Colon (tissue), 2 donors: ENCODE measurements around the gene STARD9.
"Not testable (repeated sequence)": the region's sequence is repeated elsewhere in the genome, so short reads cannot be mapped to it uniquely, and the experiment has no call there.

Source experiments
- FAIRE-seq: peaks from 2 replicates; lab custom pipeline; 2012; peaks lifted over from hg19 to GRCh38; lab: Jason Lieb, UNC
- donor health status: control.
- donor health status: control.

STARD9 gene

DNA sequence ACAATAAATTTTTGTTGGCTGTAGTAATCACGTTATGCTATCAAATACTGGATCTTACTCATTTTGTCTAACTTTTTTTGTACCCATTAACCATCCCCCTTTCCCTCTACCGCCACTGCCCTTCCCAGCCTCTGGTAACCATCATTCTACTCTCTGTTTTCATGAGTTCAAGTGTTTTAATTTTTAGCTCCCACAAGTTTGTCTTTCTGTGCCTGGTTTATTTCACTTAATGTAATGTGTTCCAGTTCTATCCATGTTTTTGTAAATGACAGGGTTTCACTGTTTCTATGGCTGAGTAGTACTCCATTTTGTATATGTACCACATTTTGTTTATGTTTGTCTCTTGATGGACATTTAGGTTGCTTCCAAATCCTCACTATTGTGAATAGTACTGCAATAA, 52.1 kb downstream of the STARD9 start:
- FAIRE-seq = no peak

DNA sequence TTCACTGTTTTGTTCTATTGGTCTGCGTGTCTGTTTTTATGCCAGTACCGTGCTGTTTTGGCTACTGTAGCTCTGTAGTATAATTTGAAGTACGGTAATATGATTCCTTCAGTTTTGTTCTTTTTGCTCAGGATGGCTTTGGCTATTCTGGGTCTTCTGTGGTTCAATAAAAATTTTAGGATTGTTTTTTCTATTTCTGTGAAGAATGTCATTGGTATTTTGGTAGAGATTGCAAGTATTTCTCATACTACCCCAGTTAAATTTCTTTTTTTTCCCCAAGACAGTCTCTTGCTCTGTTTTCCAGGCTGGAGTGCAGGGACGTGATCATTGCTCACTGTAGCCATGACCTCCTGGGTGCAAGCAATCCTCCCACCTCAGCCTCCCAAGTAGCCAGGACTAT, 53.4 kb downstream of the STARD9 start:
- no peak for FAIRE-seq

DNA sequence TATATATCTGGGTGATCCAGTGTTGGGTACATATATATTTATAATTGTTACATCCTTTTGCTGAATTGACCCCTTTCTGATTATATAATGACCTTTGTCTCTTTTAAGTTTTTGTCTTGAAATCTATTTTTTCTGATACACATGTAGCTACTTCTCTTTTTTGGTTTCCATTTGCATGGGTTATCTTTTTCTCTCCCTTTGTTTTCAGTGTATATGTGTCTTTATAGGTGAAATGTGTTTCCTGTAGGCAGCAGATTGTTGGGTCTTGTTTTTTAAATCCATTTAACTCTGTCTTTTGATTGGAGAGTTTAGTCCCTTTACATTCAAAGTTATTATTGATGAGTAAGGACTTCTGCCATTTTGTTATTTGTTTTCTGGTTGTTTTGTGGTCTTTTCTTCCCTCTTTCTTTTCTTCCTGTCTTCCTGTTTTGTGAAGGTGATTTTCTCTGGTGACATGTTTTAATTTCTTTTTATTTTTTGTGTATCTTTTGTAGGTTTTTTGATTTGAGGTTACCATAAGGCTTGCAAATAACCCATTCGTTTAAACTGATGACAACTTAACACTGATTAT, 56.8 kb downstream of the STARD9 start:
- FAIRE-seq = no peak

DNA sequence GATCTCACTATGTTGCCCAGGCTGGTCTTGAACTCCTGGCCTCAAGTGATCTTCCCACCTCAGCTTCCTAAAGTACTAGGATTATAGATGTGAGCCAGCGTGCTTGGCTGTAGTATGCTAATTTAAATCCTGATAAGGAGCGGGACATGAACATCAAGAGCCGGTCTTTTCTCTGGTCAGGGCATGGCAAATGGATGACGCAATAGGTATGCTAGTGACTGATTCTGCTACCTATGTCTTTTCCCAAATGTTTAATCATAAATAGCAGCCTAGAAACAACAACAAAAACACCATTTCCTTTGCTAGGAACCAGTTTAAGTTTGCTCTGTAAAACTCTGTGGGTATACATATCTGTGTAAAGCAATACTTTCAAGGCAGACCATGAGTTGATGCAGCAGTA, 64.7 kb downstream of the STARD9 start:
- FAIRE-seq = no peak

DNA sequence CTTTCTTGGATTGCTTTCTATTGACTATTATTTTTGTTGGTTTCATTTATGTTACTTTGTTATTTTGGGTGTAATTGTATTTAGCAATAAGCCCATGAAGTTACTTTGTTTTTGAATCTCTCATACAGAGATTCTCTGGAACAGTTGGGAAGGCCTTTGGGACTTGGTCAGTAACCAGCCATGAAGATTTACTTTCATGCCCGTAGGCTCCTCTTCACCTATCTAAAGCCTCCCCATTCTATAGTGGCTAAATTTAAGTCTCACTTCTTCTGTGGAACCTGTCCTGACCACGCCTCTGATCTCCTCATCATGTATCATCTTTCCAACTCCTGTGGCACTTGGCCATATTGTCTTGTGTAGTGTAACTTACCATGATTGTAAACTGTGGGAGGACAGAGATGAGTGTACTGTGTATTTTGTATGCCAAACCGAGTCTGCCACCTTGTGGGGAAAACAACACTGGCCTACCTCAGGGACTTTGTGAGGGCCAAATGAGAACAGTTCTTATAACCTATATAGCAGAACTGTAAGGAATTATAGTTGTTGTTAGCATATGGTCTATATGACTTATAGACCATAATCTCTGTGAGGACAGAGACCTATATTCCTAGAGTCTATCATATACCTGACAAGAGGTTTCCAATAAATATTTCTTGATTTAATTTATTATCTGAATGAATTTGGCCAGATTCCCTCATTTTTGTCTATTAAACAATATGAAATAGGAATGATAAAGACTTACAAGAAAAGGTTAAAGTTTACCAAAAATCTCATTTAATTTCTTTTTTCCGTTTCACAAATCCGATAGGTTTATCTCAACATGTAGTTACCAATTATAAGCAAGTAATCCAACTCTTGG, 75.0 kb downstream of the STARD9 start:
- FAIRE-seq = no peak

DNA sequence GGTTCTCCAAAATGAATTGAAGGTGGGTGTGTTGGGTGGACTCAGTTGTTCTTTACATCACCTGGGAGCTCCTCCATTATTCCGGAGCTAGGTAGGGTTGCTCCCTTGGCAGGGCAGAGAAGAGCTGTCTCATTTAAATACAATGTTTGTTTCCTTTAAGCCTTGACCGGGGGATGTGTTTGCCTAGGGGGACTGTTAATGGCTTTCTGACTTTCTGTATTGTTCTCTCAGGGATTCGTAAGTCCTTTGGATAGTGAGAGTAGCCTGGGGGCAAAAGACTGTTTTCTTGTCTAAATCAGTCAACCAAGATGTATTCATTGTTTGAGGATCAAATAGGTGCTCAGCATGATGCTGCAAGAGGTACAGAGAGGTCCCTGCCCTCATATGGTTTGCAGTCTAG, 90.4 kb downstream of the STARD9 start:
- FAIRE-seq = no peak

DNA sequence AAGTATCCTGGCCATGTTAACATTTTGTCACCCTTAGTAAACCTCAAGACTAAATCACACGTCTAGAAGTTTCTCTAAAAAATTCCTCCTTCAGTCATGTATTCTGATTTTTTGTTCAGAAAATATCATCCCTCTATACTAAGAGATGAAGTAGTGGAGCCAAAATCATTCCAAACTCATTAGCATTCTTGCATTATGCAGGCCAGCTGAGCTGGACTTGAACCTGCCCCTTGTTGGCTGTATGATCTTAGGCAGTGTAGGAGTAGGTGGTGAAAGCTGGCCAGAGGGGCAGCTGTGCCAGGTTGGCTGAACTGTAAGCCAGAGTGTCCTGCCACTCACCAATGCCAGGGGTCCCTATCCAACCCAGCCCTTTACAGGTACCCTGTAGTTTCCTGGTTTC, 92.4 kb downstream of the STARD9 start:
- FAIRE-seq = no peak

DNA sequence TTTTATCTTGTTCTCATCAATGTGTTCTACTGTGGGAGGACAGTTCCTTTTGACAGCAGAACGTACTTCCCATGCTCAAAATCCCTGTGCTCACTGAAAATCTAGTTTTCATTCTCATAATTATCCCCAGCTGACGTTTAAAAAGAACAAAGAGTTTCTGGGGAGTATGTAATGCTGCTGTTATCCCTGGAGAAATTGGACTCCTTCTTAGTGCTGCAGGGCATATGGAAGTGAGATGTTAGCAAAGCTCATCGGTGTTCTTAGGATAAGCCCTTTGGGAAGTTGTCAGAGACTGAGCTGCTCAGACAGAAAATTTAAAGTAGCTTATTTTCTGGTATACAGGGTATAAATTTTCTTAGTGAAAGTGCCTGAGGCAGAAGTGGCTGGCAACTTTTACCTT, 95.0 kb downstream of the STARD9 start:
- FAIRE-seq = no peak

DNA sequence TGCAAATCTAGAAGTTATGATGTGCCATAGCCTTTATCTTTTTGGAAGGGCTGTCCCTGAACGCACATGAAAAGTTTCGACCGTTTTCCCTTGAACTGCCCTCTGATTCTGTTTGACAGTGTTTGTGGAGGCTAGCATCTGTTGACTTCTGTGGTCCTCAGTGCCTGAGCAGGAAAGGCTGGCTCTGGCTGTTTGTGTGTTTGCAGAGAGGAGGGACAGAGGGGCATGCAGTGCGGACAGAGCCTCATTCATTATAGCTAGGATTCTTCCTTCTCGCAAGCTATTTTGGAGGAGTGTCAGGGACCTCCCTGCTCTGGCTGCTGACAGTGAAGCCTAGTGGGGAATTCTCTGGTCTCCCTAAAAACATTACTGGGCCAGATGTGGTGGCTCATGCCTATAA, 97.0 kb downstream of the STARD9 start:
- no peak for FAIRE-seq

DNA sequence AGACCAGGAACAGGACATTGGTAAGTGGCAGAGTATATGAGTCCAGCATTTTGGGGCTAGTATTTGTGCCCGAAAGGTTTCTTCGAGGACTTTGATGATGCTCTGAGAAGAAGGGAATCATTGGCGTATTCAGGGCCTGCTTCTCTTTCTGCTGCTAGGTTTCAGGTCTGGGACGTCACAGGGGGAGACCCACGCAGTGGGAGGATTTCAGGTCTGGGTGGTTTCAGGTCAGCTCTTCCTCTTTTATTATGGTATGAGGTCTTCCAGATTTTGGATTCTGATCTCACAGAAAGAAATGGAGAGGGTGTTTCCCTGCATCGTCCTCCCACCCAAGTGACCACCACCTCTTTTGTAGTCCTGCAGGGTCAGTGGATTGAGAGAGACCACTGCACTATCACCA, 99.1 kb downstream of the STARD9 start:
- no peak for FAIRE-seq

DNA sequence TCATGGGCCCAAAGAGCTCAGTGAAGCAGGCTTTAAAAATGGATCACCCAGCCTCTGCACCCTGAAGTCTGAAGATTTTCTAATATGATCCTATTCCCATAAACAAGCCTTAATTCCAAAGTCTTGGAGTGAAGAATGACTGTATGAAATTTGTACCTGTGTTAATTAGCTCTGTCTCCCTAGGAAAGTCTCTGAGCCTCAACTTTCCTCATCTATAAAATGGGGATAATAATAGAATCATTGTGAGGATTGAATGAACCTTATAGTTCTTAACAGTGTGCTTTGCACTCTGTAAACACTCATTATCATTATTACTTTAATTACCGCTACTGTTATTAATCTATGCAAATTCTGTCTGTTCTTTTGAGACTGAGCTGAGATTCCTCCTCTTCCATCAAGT, 99.6 kb downstream of the STARD9 start:
- no peak for FAIRE-seq

DNA sequence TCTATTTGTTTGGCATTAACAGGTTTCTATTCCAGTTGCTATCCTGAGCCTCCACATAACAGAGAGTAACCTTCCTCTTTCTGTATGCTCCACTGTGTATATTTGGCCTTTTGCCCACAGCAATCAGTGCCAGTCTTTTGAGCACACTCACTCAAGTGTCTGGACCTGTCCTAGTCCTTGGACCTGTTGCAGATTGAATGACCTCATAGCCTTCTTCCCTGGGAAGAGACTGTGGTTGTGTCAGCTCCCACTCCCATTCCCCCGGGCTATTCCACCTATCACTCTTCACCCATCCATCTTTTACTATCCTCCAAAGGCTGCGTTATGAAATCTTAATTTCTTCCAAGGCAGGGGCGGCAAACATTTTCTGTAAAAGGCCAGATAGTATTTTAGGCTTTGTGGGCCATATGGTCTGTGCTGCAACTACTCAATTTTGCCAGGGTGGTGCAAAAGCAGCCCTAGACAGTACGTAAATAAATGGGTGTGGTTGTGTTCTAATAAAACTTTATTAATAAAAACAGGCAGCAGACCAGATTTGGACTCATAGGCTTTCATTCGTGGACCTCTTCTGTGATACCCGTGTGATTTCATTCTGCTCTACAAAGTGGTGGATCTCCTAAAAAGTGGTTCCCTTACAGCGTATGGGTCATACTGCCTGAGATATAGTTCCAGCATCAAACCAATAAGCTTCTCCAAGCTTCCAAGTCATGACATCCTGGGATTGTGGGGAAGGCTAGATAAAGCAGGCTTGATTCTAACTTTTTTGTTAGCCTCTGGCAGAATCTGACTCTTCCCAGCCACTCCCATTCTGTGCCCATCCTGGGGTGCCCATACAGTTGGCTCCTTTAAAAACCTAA, 104.1 kb downstream of the STARD9 start:
- no peak for FAIRE-seq

DNA sequence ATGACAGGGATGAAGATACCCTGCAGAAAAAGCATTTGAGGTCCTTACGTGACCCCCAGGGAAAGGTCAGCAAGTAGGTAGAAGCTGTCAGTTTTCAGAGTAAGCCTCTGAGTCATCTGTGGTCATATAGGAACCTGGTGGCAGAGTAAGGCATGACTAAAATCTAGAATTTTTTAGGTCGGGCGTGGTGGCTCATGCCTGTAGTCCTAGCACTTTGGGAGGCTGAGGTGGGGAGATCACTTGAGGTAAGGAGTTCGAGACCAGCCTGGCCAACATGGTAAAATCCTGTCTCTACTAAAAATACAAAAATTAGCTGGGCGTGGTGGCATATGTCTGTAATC, 104.7 kb downstream of the STARD9 start:
- not testable (repeated sequence) for FAIRE-seq

DNA sequence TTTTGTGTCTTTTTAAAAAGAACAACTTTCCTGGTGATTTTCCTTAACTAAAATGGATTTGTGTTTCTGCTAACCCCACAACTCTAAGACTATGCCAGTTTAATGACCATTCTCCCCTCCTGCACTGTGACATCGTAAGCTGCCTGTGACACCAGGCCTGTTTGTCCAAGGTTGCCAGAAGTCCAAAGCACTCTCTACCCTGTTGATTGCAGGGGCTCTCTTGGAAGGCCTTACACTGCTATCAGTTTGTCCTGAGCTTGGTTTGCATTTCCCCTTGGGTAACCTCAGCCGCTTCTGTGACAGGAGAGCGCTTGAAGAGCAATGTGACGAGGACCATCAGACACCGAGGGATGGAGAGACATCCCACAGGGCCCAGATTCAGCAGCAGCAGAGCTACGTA, 105.7 kb downstream of the STARD9 start:
- no peak for FAIRE-seq

DNA sequence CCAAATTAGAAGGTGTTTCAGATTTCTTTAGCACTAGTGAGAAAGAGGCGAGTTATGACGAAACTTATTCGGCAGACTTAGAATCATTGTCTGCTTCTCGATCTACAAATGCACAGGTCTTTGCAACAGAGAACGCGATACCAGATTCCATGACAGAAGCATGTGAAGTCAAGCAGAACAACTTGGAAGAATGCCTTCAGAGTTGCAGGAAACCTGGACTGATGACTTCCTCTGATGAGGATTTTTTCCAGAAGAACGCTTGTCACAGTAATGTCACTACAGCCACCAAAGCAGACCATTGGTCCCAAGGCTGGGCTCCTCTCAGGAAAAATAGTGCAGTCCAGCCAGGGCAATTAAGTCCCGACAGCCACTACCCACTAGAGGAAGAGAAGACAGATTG, 110.9 kb downstream of the STARD9 start:
- no peak for FAIRE-seq

DNA sequence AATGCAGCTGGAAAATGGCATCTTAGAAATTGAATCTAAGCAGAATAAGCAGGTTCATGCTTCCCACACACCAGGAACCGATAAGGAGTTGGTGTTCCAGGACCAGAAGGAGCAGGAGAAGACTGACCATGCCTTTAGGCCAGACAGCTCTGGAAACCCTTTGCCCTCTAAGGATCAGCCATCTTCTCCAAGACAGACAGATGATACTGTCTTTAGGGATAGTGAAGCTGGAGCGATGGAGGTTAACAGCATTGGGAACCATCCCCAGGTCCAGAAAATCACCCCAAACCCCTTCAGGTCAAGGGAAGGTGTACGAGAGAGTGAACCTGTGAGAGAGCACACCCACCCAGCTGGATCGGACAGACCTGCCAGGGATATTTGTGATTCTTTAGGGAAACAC, 112.3 kb downstream of the STARD9 start:
- no peak for FAIRE-seq

DNA sequence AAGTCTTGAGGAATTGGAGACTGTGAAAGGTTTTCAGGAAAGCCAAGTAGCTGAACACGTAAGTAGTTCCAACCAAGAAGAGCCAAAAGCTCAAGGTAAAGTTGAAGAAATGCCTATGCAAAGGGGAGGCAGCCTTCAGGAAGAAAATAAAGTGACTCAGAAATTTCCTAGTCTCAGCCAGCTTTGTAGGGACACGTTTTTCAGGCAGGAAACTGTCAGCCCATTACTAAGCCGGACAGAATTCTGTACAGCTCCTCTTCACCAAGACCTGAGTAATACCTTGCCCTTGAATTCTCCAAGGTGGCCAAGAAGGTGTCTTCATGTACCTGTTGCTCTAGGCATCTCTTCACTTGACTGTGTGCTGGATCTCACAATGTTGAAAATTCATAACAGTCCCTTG, 112.9 kb downstream of the STARD9 start:
- FAIRE-seq = no peak

DNA sequence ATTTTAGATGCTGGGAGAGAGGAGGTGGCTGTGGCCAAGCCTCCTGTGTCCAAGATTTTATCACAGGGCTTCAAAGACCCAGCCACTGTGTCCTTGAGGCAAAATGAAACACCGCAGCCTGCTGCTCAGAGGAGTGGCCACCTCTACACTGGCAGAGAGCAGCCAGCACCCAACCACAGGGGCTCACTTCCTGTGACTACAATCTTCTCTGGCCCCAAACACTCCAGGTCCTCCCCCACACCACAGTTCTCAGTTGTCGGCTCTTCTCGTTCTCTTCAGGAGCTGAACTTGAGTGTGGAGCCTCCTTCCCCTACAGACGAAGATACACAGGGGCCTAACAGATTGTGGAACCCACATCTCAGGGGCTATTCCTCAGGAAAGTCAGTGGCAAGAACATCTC, 115.9 kb downstream of the STARD9 start:
- no peak for FAIRE-seq

DNA sequence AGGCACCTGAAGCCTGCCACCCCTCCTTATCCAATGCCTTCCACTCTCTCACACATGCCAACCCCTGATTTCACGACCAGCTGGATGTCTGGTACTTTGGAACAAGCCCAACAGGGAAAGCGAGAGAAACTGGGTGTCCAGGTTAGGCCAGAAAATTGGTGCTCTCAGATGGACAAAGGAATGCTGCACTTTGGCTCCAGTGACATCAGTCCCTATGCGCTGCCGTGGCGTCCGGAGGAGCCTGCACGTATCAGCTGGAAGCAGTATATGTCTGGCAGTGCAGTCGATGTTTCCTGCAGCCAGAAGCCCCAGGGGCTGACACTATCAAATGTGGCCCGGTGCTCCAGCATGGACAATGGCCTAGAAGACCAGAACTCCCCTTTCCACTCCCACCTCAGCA, 116.4 kb downstream of the STARD9 start:
- no peak for FAIRE-seq

DNA sequence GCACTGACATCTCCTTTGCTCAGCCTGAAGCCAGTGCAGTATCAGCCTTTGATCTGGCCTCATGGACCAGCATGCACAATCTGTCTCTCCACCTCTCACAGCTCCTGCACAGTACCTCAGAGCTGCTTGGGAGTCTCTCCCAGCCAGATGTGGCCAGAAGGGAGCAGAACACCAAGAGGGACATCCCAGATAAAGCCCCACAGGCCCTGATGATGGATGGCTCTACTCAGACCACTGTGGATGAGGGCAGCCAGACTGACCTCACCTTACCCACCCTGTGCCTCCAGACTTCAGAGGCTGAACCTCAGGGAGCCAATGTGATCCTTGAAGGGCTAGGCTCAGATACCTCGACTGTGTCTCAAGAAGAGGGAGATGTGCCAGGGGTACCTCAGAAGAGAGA, 117.1 kb downstream of the STARD9 start:
- no peak for FAIRE-seq

DNA sequence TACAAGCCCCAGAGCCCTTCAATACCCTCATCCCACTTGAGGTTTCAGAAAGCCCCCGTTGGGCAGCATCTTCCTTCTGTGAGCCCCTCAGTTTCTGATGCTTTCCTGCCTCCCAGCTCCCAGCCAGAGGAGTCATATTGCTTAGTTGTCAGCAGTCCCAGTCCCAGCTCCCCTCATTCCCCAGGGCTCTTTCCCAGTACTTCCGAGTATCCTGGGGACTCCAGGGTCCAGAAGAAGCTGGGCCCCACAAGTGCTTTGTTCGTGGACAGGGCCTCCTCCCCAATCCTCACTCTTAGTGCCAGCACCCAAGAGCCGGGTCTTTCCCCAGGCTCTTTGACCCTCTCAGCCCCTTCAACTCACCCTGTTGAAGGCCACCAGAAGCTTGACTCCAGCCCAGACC, 117.6 kb downstream of the STARD9 start:
- FAIRE-seq = no peak

DNA sequence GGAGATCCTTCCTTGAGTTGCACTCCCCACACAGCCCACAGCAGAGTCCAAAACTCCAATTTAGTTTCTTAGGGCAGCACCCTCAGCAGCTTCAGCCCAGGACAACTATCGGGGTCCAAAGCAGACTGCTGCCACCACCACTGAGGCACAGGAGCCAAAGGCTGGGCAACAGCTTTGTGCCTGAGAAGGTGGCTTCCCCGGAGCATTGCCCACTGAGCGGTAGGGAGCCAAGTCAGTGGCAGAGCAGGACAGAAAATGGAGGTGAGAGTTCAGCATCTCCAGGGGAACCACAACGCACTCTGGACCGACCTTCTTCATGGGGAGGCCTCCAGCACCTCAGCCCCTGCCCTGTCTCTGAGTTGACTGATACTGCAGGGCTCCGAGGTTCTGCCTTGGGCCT, 118.1 kb downstream of the STARD9 start:
- no peak for FAIRE-seq

DNA sequence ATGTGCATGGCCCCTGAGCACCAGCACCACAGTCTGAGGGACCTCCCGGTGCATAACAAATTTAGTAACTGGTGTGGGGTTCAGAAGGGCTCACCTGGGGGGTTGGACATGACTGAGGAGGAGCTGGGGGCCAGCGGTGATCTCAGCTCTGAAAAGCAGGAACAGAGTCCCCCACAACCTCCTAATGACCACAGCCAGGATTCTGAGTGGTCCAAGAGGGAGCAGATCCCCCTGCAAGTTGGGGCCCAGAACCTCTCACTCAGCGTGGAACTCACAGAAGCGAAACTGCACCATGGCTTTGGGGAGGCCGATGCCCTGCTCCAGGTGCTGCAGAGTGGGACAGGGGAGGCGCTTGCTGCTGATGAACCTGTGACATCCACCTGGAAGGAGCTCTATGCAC, 118.5 kb downstream of the STARD9 start:
- FAIRE-seq = no peak
